Activated CD8-positive, alpha-beta T cell treated with anti-CD3 and anti-CD28 coated beads for 36 hours (primary cell): ENCODE results near the gene ZBTB7B. TPM values are rescaled to one million over a fixed set of nuclear protein-coding genes. Genes with fewer than 3 reads are reported as not detected.
A peak's percentile ranks its signal among the peaks of the same experiment; 100 is the strongest.

ENCODE experiments used
- ATAC-seq: fragments of 200-7000 bp; cut with Tn5 transposase; one replicate; pipeline ENCODE4 v1.10.0; 2021; ENCODE audit warnings: mild to moderate bottlenecking, moderate library complexity
- CTCF ChIA-PET: fragments of 350-600 bp; sonication (Branson Sonifier 250); formaldehyde crosslinking; loops from one replicate; lab custom pipeline; 2021; ENCODE audit warnings: antibody characterized with exemption; lab: Charles Lee
- POLR2A ChIA-PET: fragments of 350-600 bp; sonication (Branson Sonifier 250); formaldehyde crosslinking; loops from one replicate; lab custom pipeline; 2021; ENCODE audit warnings: antibody characterized with exemption; lab: Charles Lee
- DNase-seq: peaks from one replicate; pipeline ENCODE4 v3.0.0-alpha.2; 2020
- H3K27ac Mint-ChIP-seq: one replicate; pipeline ENCODE4 v1.8.0; 2021; ENCODE audit warnings: mild to moderate bottlenecking, mixed read lengths
- H3K27me3 Mint-ChIP-seq: one replicate; pipeline ENCODE4 v1.8.0; 2021; ENCODE audit warnings: mixed read lengths
- H3K36me3 Mint-ChIP-seq: one replicate; pipeline ENCODE4 v1.8.0; 2021; ENCODE audit warnings: low read depth, mixed read lengths
- H3K4me1 Mint-ChIP-seq: one replicate; pipeline ENCODE4 v1.8.0; 2021; ENCODE audit warnings: low read depth, mixed read lengths
- H3K4me3 Mint-ChIP-seq: one replicate; pipeline ENCODE4 v1.8.0; 2021; ENCODE audit warnings: mild to moderate bottlenecking, moderate library complexity, mixed read lengths
- H3K9me3 Mint-ChIP-seq: one replicate; pipeline ENCODE4 v1.8.0; 2021; ENCODE audit warnings: mixed read lengths
- intact Hi-C: fragments of 100-400 bp; cut with micrococcal nuclease; formaldehyde crosslinking; loops from one replicate; pipeline ENCODE4 v1.10.0; 2022
- total RNA-seq, 2 experiments: library from RNA; stranded (reverse); gene quantifications; one replicate each; pipeline ENCODE4 v1.2.3, GENCODE V29; 2021
- TF ChIP-seq, protein P1 (sequence below): fragments of 200-600 bp; IDR thresholded peaks from one replicate; pipeline ENCODE4 v1.8.0; 2022; ENCODE audit warnings: antibody characterized with exemption, mild to moderate bottlenecking

Gene ZBTB7B
- total RNA-seq, 2 experiments from 2014 or later = 26.3 to 26.5 TPM

DNA sequence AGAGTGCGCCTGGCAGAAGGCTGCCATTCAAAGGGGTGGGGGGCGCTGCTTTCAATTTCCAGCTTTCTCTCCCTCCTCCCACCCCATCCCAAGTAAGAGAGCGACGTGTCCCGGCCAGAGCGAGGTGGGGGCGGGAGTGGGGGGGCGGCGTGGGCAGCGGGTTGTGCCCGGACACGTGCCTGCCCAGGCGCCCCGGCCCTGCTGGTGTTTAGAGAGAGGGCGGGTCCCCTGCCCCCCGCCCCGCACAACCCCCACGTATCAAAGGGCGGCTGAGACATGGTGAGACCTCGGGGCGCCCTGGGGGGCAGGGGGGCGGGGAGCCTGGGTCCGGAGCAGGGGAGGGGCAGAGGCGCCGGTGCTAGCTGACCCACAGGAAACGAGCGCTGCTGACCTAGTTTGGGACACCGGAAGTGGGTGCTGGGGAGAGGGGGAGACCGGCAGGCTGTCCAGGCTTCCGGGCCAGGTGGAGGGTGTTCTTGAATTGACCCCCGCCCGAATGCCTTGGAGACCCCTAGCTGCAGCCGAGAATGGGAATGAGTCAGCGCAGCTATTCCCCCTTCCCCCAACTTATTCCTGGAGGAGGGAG, 1.3 kb downstream of the ZBTB7B start:
- Mint-ChIP-seq H3K4me3 (peak overlapping the region; percentile 85), H3K9me3 (no peaks in the 10 kb centered on the region), H3K36me3 (peaks cover 5% of the 10 kb centered on the region), H3K4me1 (peaks cover 49% of the 10 kb centered on the region), H3K27me3 (no peaks in the 10 kb centered on the region), H3K27ac (peak overlapping the region; percentile 87)
- ATAC-seq = no peak
- ChIA-PET POLR2A (interaction anchor here (0.8 to 1.9 kb wide), 9 partner anchors 9 to 133 kb away, joined by 3 to 7 read pairs (median 4); partner anchors contain the start of genes FLAD1 and PBXIP1), CTCF (interaction anchor here (2.0 kb wide), 1 partner anchor 14 kb away, joined by 14 read pairs; no protein-coding TSS in a partner anchor)
- intact Hi-C loops = no loop called here
- DNase-seq = peak; percentile 38
- TF ChIP-seq, protein P1, sequence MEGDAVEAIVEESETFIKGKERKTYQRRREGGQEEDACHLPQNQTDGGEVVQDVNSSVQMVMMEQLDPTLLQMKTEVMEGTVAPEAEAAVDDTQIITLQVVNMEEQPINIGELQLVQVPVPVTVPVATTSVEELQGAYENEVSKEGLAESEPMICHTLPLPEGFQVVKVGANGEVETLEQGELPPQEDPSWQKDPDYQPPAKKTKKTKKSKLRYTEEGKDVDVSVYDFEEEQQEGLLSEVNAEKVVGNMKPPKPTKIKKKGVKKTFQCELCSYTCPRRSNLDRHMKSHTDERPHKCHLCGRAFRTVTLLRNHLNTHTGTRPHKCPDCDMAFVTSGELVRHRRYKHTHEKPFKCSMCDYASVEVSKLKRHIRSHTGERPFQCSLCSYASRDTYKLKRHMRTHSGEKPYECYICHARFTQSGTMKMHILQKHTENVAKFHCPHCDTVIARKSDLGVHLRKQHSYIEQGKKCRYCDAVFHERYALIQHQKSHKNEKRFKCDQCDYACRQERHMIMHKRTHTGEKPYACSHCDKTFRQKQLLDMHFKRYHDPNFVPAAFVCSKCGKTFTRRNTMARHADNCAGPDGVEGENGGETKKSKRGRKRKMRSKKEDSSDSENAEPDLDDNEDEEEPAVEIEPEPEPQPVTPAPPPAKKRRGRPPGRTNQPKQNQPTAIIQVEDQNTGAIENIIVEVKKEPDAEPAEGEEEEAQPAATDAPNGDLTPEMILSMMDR = no peak

DNA sequence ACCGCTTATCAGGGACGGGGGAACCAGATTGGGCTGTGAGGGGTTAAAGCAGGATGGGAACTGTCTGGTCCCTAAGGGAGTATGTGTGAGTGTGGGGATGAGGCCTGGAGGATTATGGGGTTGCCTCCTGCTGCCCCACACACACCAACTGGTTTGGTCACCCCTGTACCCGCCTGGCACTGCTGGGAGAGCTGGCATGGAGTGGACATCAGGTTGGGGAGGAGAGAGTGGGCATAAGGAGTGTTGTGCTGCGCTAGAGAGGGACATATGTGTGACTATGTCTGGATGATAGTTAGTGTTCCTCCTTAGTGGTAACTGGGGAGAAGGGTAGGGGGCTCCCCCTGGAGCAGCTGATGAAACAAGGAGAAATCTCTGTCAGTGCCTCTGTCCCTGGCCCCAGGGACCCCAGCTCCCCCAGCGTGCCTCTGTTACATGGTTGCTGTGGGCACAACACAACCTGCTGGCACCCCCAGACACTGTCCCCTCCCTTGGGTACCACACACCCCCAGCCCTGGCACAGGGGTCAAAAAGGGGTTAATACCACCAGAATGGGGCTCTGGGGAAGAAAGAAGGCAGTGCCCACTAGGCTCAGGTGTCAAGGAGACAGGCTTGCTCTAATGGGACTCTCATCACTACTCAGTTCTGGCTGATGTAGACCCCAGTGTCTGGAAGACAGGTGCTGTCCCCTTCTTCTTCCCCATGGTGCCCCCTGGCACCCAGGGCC, 1.9 kb downstream of the ZBTB7B start:
- Mint-ChIP-seq H3K27ac (peak overlapping the region; percentile 87), H3K36me3 (peaks cover 5% of the 10 kb centered on the region), H3K4me3 (peak overlapping the region; percentile 85), H3K4me1 (peaks cover 50% of the 10 kb centered on the region), H3K27me3 (no peaks in the 10 kb centered on the region), H3K9me3 (no peaks in the 10 kb centered on the region)
- DNase-seq = peak; percentile 46
- no peak for ATAC-seq
- POLR2A ChIA-PET = interaction anchor here (0.8 to 1.9 kb wide), 4 partner anchors 8 to 28 kb away, joined by 3 to 7 read pairs (median 4); partner anchors contain the start of gene FLAD1
- TF ChIP-seq, protein P1 = no peak
- intact Hi-C loops = no loop called here
- CTCF ChIA-PET = interaction anchor here (0.8 to 2.0 kb wide), 2 partner anchors 13 to 68 kb away, joined by 3 to 14 read pairs; partner anchors contain the start of gene PMVK

DNA sequence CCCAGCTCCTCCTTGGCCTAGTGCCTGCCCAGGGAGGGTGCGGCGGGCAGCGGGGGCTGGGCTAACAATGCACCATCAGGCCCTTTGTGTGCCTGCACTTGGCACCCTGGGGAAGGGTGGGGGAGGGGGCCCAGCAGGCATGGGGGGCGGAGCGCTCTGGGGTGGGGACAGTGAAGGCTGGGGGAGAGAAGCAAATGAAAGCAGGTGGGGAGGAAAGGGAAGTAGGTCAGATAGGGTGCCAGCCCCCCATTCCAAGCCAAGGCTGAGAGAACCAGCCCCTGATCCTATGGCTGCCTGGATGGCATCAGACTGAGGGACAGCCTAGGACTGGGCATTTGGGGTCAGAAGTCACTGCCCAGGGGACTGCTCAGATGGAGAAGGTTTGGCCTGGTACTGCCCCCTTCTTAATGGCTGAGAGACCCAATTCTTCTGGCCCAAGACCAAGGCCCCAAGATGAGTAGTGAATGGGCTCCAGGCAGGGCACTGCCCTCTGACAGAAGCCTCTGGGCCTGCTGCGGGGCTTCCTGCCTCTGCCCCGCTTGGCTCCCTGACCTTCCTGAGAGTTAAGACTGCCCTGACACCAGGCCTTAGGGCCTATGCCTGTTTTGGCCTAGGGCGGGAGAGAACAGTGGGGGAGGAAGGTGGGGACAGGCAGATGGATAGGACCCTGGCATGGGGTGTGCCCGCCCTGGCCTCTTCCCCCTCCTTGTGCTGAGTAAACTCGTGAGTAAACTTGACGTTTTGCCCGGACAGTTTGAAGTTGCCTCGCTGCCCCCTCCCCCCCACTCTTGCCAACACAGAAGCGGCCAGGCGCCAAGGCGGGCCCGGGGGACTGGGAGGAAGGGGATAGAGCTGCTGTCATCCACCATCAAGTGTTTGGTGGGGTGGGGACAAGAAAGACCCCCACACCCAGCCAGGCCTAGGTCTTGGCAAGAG, 2.7 kb downstream of the ZBTB7B start:
- peaks cover 5% of the 10 kb centered on the region for H3K36me3 Mint-ChIP-seq
- peaks cover 52% of the 10 kb centered on the region for H3K4me1 Mint-ChIP-seq
- no peaks in the 10 kb centered on the region for H3K27me3 Mint-ChIP-seq
- H3K27ac Mint-ChIP-seq = peak overlapping the region; percentile 92
- peak overlapping the region; percentile 85 for H3K4me3 Mint-ChIP-seq
- ChIA-PET POLR2A (interaction anchor here (1.4 to 4.0 kb wide), 4 partner anchors 8 to 29 kb away, joined by 4 to 24 read pairs (median 6); partner anchors contain the start of gene FLAD1), CTCF (interaction anchor here (0.8 to 2.0 kb wide), 5 partner anchors 12 to 80 kb away, joined by 3 to 14 read pairs (median 3); partner anchors contain the start of genes FLAD1 and PMVK)
- intact Hi-C loops = no loop called here
- DNase-seq (peak; percentile 33), ATAC-seq (no peak)
- TF ChIP-seq, protein P1 = no peak
- H3K9me3 Mint-ChIP-seq = no peaks in the 10 kb centered on the region

DNA sequence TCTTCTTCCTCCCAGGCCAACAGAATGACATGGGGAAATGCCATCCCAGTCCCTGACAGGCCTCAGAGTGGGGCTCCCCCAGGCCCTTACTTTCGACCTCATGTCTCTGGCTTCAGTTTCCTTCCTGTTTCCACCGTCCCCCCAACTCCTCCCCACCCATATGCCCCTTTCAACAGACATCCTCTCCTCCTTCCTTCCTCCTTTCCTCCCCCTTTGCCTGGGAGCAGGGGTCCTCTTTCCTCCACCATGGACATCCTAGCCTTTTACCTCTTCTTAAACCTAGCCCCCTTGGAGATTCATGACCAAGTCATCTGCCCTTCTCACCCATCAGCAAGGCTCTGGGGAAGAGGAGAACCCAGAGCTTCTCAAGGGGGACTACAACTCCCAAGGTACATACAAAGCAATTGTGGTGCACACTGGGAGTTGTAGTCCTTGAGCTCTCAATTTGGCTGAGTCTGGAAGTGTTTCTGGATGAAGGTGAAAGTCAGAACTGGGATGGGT, 4.0 kb downstream of the ZBTB7B start:
- TF ChIP-seq, protein P1 = no peak
- CTCF ChIA-PET = interaction anchor here (0.8 to 1.8 kb wide), 4 partner anchors 10 to 79 kb away, joined by 3 to 12 read pairs (median 4); partner anchors contain the start of genes FLAD1 and PYGO2
- ATAC-seq (peak; percentile 54), DNase-seq (peak; percentile 77)
- H3K9me3 Mint-ChIP-seq = no peaks in the 10 kb centered on the region
- H3K27ac Mint-ChIP-seq = peak overlapping the region; percentile 92
- H3K27me3 Mint-ChIP-seq = no peaks in the 10 kb centered on the region
- POLR2A ChIA-PET = interaction anchor here (0.6 to 4.0 kb wide), 3 partner anchors 10 to 30 kb away, joined by 3 to 24 read pairs (median 3); no protein-coding TSS in a partner anchor
- peak overlapping the region; percentile 52 for H3K4me3 Mint-ChIP-seq
- intact Hi-C loops = no loop called here
- H3K4me1 Mint-ChIP-seq = peaks cover 63% of the 10 kb centered on the region
- peaks cover 5% of the 10 kb centered on the region for H3K36me3 Mint-ChIP-seq
